22Rv1 (cell line): ENCODE results near the gene NFKBIZ.

Experiments
- CTCF ChIP-seq: fragments of 450-650 bp; IDR thresholded peaks from 2 replicates; pipeline ENCODE4 v1.5.1; 2017; ENCODE audit warnings: mild to moderate bottlenecking
- ZFX ChIP-seq: fragments of 450-650 bp; IDR thresholded peaks from 2 replicates; pipeline ENCODE4 v1.6.1; 2017; ENCODE audit warnings: antibody characterized with exemption, borderline replicate concordance

GRCh38 chr3:101892648-101893047 lies 43.3 kb downstream of the NFKBIZ start:
- TF ChIP-seq CTCF (no peak), ZFX (no peak)
